Dermis blood vessel endothelial cell (primary cell): Measurements from ENCODE around the gene CAPN10. TPM values are rescaled to one million over a fixed set of nuclear protein-coding genes. Genes with fewer than 3 reads are reported as not detected.

Source experiments
- DNase-seq: peaks from one replicate; pipeline ENCODE4 v3.0.0; 2010
- total RNA-seq: library from RNA; depleted of rRNA; stranded (reverse); fragments of >200 nt; gene quantifications from 2 replicates; pipeline ENCODE4 v1.2.3, GENCODE V29; 2014

CAPN10 gene
- total RNA-seq, 1 donor from 2014 or later: 40.8 TPM

GRCh38 chr2:240575101-240575965 is 11.2 kb upstream of the CAPN10 start:
- DNase-seq: no peak

- no peak for DNase-seq
Measured at GRCh38 chr2:240576036-240576435, 10.5 kb upstream of the CAPN10 start.

DNA sequence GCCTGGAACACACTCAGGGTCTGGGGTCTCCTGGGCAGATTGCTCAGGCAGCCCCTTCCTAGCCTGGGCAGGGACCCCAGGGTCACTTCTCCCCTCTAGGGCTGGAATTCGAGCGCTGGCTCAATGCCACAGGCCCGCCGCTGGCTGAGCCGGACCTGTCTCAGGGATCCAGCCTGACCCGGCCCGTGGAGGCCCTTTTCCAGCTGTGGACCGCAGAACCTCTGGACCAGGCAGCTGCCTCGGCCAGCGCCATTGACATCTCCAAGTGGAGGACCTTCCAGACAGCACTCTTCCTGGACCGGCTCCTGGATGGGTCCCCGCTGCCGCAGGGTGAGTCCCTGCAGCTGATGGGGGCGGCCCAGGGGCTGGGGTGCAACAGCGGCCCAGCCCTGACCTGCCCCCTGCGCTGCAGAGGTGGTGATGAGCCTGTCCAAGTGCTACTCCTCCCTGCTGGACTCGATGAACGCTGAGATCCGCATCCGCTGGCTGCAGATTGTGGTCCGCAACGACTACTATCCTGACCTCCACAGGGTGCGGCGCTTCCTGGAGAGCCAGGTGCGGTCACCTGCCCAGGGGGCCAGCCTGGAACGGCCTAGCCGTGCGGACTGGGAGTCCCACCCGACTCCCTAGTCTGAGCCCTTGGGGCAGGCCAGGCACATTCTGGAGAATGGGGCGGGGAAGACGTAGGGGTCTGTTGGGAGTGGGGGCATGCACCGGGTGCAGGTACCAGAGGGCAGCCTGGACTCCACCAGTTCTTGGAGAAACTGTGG is 9.9 kb upstream of the CAPN10 start:
- DNase-seq: no peak

- no peak for DNase-seq
Measured at GRCh38 chr2:240577281-240578109, 9.0 kb upstream of the CAPN10 start.

- no peak for DNase-seq
Measured at GRCh38 chr2:240578110-240578450, 8.5 kb upstream of the CAPN10 start.

DNA sequence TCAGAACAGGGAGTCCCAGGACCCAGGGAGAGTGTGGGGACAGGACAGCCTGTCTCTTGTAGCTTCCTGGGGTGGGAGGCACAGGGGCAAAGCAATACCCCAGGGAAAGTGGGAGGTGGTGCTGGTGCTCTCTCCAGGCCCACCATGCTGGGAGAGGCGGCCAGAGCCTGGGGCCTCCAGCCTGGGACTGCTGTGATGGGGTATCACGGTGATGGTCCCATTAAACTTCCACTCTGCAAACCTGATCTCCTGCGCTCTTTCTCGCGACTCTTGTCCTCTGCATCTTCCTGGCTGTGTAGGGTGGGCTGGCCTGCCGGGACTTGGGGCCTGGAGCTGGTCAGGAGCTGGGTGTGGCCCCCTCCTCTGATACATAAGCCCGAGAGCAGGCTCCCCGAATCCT is 8.0 kb upstream of the CAPN10 start:
- no peak for DNase-seq

- DNase-seq: no peak
Measured at GRCh38 chr2:240579071-240579762, 7.3 kb upstream of the CAPN10 start.

- peak; percentile 25 for DNase-seq
Measured at GRCh38 chr2:240579771-240580614, 6.5 kb upstream of the CAPN10 start.

DNA sequence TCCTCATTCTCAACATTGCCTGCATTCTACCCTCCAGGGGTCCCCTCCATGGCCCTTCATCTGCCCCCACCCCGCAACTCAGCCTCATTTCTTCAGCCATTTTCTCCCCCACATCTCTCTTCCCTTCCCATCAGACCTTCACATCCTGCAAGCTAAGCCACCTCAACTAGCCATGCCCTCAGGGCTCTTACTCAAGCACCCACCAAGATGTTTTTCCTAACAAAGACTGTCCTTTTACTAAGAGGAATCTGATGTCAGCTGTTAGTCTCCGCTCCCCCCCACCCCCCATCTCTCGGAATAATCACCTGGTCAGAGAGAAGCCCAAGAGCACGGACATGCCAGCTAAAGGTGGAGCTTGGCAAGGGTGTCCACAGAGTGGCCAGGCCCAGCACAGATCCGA is 4.7 kb upstream of the CAPN10 start:
- DNase-seq: no peak

- DNase-seq: no peak
Measured at GRCh38 chr2:240582781-240583180, 3.8 kb upstream of the CAPN10 start.

GRCh38 chr2:240583774-240584173 is 2.8 kb upstream of the CAPN10 start:
- DNase-seq: no peak

- peak; percentile 72 for DNase-seq
Measured at GRCh38 chr2:240584486-240585031, 2.0 kb upstream of the CAPN10 start.

GRCh38 chr2:240585101-240585500 is 1.4 kb upstream of the CAPN10 start:
- DNase-seq: no peak

GRCh38 chr2:240585681-240586197 is 795 bp upstream of the CAPN10 start:
- DNase-seq: no peak

GRCh38 chr2:240586919-240587800 is 626 bp downstream of the CAPN10 start:
- DNase-seq: peak; percentile 38

- no peak for DNase-seq
Measured at GRCh38 chr2:240588006-240588655, 1.6 kb downstream of the CAPN10 start.

- DNase-seq: no peak
Measured at GRCh38 chr2:240588669-240589068, 2.1 kb downstream of the CAPN10 start.

DNA sequence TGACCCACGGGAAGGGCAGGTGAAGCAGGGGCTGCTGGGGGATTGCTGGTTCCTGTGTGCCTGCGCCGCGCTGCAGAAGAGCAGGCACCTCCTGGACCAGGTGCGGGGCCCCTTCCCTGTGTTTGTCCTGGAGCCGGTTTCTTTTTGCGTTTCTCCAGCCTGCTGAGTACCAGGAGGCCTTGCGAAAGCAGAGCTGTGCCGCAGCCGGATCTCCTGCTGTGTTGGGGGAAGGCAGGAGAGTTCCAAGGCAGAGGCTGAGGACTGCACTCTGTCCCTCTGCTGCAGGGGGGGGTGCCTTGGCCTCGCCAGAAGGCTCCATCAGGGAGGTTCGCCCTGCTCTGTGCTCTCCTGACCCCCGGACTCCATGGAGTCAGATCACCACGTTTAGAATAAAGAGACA is 2.8 kb downstream of the CAPN10 start:
- DNase-seq: no peak

DNA sequence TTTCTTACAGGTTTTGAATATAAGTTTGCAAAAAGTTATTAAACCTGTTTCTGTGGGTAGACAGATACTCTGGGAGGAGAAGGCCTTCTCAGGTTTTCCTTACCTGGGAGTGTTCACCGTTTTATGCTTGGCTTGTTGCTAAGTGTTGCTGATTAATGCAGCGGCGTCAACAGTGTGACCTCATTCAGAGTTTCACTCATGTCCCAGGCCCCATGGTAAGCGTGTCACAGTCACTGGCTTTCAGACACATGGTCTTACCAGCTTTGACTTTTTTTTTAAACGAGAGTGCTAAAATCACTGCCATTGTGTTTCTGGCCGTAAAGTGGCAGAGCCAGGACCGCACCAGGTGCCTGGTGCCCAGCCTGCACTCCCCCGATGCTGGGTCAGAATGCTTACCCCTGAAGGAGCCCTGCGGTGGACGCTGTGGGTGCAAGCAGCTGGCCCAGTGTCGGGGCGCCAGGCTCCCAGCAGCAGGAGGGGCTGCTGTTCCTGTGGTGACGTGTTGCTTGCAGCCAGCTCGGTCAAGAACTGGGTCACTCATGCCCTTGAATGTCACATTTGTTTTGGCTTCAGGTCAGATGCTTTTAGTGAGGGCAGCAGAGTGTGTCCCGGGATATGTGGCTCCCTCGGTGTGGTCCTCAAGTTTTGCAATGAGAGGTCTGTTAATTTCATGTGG is 3.5 kb downstream of the CAPN10 start:
- no peak for DNase-seq
